Duodenal mucosa (tissue), 2 donors: ENCODE data around the gene AHRR.

Source experiments
- H3K27ac ChIP-seq: one replicate; pipeline ENCODE4 v1.7.0; 2013; ENCODE audit warnings: low read depth, low read length
- H3K27me3 ChIP-seq, 2 donors: one replicate each; pipeline ENCODE4 v1.7.0; 2013; ENCODE audit warnings: low read length in 2 of 2, control low read depth in 1 of 2; ENCODE audit not compliant: insufficient read depth in 2 of 2, control insufficient read depth in 1 of 2
- H3K36me3 ChIP-seq, 2 donors: one replicate each; pipeline ENCODE4 v1.7.0; 2013; ENCODE audit warnings: low read length in 2 of 2, control low read depth in 1 of 2; ENCODE audit not compliant: insufficient read depth in 2 of 2, control insufficient read depth in 1 of 2
- H3K4me1 ChIP-seq, 2 donors: one replicate each; pipeline ENCODE4 v1.7.0; 2013; ENCODE audit warnings: low read length in 2 of 2, control low read depth in 1 of 2; ENCODE audit not compliant: insufficient read depth in 2 of 2, control insufficient read depth in 1 of 2
- H3K4me3 ChIP-seq, 2 donors: one replicate each; pipeline ENCODE4 v1.7.0; 2013; ENCODE audit warnings: low read length in 2 of 2, low read depth in 1 of 2
- H3K9ac ChIP-seq, 2 donors: one replicate each; pipeline ENCODE4 v1.7.0; 2013; ENCODE audit warnings: low read length in 2 of 2, low read depth in 1 of 2
- H3K9me3 ChIP-seq, 2 donors: one replicate each; pipeline ENCODE4 v1.7.0; 2013; ENCODE audit warnings: low read length in 2 of 2, control low read depth in 1 of 2; ENCODE audit not compliant: control insufficient read depth in 1 of 2

Gene AHRR

GRCh38 chr5:429453-430188, 108.1 kb downstream of the AHRR start:
- Histone ChIP-seq H3K9me3 (no peaks in the 10 kb centered on the region), H3K9ac (no peak overlapping the region), H3K36me3 (no peaks in the 10 kb centered on the region), H3K27me3 (no peaks in the 10 kb centered on the region), H3K4me1 (peaks cover 17% of the 10 kb centered on the region in 2 donors), H3K4me3 (no peak overlapping the region), H3K27ac (no peak overlapping the region)

- no peak overlapping the region for H3K4me3 ChIP-seq
- H3K27me3 ChIP-seq: no peaks in the 10 kb centered on the region
- no peaks in the 10 kb centered on the region for H3K9me3 ChIP-seq
- H3K9ac ChIP-seq: no peak overlapping the region
- no peak overlapping the region for H3K27ac ChIP-seq
- peaks cover 17% of the 10 kb centered on the region in 2 donors for H3K4me1 ChIP-seq
- H3K36me3 ChIP-seq: no peaks in the 10 kb centered on the region
Measured at GRCh38 chr5:430214-430925, 108.9 kb downstream of the AHRR start.

GRCh38 chr5:431001-431710, 109.6 kb downstream of the AHRR start:
- no peaks in the 10 kb centered on the region for H3K9me3 ChIP-seq
- no peak overlapping the region for H3K27ac ChIP-seq
- H3K36me3 ChIP-seq: no peaks in the 10 kb centered on the region
- H3K9ac ChIP-seq: no peak overlapping the region
- no peaks in the 10 kb centered on the region for H3K27me3 ChIP-seq
- peaks cover 17% of the 10 kb centered on the region in 2 donors for H3K4me1 ChIP-seq
- no peak overlapping the region for H3K4me3 ChIP-seq

GRCh38 chr5:431711-432050, 110.2 kb downstream of the AHRR start:
- no peak overlapping the region for H3K9ac ChIP-seq
- H3K9me3 ChIP-seq: no peaks in the 10 kb centered on the region
- no peak overlapping the region for H3K27ac ChIP-seq
- H3K4me3 ChIP-seq: no peak overlapping the region
- H3K4me1 ChIP-seq: peaks cover 17% of the 10 kb centered on the region in 2 donors
- H3K27me3 ChIP-seq: no peaks in the 10 kb centered on the region
- H3K36me3 ChIP-seq: no peaks in the 10 kb centered on the region

DNA sequence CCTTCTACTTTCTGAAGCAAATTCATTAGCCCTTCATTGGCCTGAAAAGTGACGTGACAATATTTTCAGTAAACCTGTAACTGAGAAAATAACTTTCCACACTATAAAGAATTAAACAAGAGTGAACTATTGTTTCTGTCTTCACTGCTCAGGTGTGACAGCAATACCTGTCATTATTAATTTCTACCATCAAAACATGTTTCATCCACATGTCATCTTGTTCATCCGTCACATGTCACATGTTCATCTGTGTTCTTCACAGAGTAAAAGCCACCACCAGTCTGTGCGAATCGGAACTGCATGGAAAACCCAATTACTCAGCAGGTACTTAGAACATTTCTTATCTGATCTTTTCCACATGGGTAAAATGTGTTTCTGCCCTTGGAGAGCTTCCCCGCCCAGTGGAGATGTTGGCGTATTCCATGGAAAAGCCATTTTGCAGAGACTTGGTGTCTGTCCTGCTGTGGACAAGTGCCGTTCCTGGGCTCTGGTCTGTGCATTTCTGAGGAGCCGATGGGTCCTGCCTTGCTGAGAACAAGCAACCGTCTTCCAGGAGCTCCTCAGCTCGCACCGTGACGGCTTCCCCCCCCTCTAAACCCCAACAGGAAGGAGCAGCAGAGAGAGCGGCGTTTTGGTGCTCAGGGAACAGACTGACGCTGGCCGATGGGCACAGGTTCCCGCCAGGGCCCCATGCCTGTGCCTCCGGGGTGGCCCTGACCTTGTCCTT, 110.8 kb downstream of the AHRR start:
- H3K9me3 ChIP-seq: no peaks in the 10 kb centered on the region
- H3K9ac ChIP-seq: no peak overlapping the region
- H3K36me3 ChIP-seq: no peaks in the 10 kb centered on the region
- no peak overlapping the region for H3K4me3 ChIP-seq
- H3K27ac ChIP-seq: no peak overlapping the region
- no peaks in the 10 kb centered on the region for H3K27me3 ChIP-seq
- H3K4me1 ChIP-seq: peaks cover 17% of the 10 kb centered on the region in 2 donors

GRCh38 chr5:432928-433791, 111.6 kb downstream of the AHRR start:
- H3K4me1 ChIP-seq: peaks cover 17% of the 10 kb centered on the region in 2 donors
- no peak overlapping the region for H3K9ac ChIP-seq
- no peak overlapping the region for H3K4me3 ChIP-seq
- H3K27ac ChIP-seq: no peak overlapping the region
- no peaks in the 10 kb centered on the region for H3K9me3 ChIP-seq
- no peaks in the 10 kb centered on the region for H3K36me3 ChIP-seq
- H3K27me3 ChIP-seq: no peaks in the 10 kb centered on the region

- no peaks in the 10 kb centered on the region for H3K27me3 ChIP-seq
Measured at GRCh38 chr5:433836-434235, 112.3 kb downstream of the AHRR start.

GRCh38 chr5:434443-435146, 113.1 kb downstream of the AHRR start:
- Histone ChIP-seq H3K9ac (no peak overlapping the region), H3K4me1 (peaks cover 17% of the 10 kb centered on the region in 2 donors)

More at GRCh38 chr5:433836-434235, 112.3 kb downstream of the AHRR start:
- H3K4me1 ChIP-seq: peaks cover 17% of the 10 kb centered on the region in 2 donors
- no peak overlapping the region for H3K27ac ChIP-seq
- no peaks in the 10 kb centered on the region for H3K9me3 ChIP-seq
- no peak overlapping the region for H3K9ac ChIP-seq
- no peaks in the 10 kb centered on the region for H3K36me3 ChIP-seq
- H3K4me3 ChIP-seq: no peak overlapping the region

More at GRCh38 chr5:434443-435146, 113.1 kb downstream of the AHRR start:
- no peaks in the 10 kb centered on the region for H3K27me3 ChIP-seq
- no peak overlapping the region for H3K4me3 ChIP-seq
- no peaks in the 10 kb centered on the region for H3K36me3 ChIP-seq
- H3K9me3 ChIP-seq: no peaks in the 10 kb centered on the region
- no peak overlapping the region for H3K27ac ChIP-seq
